K562 (cell line): ENCODE data around the gene HSD17B8. TPM values are rescaled to one million over a fixed set of nuclear protein-coding genes. Genes with fewer than 3 reads are reported as not detected.

ENCODE experiments used
- C11orf30 ChIP-seq: fragments of 450-650 bp; IDR thresholded peaks from 2 replicates; pipeline ENCODE4 v1.6.1; 2016; ENCODE audit warnings: low read depth, mild to moderate bottlenecking
- EHMT2 ChIP-seq: fragments of 450-650 bp; IDR thresholded peaks from 2 replicates; pipeline ENCODE4 v1.6.1; 2018; ENCODE audit warnings: antibody characterized with exemption
- FOXA3 ChIP-seq, 2 experiments: fragments of 450-650 bp in 1 of 2; sonication (generic) in 1 of 2; formaldehyde crosslinking; IDR thresholded peaks in 1 of 2; conservative IDR thresholded peaks in 1 of 2; 2 replicates each; pipeline versions ENCODE4 v1.4.0 to v1.8.0; 2020 to 2022; ENCODE audit warnings: mild to moderate bottlenecking in 2 of 2, missing genetic modification reagents in 1 of 2
- FOXK1 ChIP-seq: sonication (generic); formaldehyde crosslinking; IDR thresholded peaks from 2 replicates; pipeline ENCODE4 v1.8.0; 2022; ENCODE audit warnings: missing genetic modification reagents, mild to moderate bottlenecking, borderline replicate concordance
- GTF2E2 ChIP-seq: fragments of 200-800 bp; sonication (Bioruptor generic); IDR thresholded peaks from 2 replicates; pipeline ENCODE4 v1.6.1; 2016; ENCODE audit warnings: missing genetic modification characterization, missing compliant biosample characterization
- POLR2AphosphoS2 ChIP-seq: IDR thresholded peaks from 2 replicates; pipeline ENCODE4 v1.6.1; 2012; ENCODE audit warnings: low read length, improper control_type of control experiment
- SP1 ChIP-seq: sonication (generic); formaldehyde crosslinking; IDR thresholded peaks from 2 replicates; pipeline ENCODE4 v1.8.1; 2022; ENCODE audit warnings: mild to moderate bottlenecking, missing genetic modification reagents
- ZNF12 ChIP-seq: sonication (generic); formaldehyde crosslinking; IDR thresholded peaks from 2 replicates; pipeline ENCODE4 v1.4.0; 2020; ENCODE audit warnings: mild to moderate bottlenecking, missing genetic modification reagents
- ZNF253 ChIP-seq: fragments of 250-450 bp; sonication (Bioruptor Pico); conservative IDR thresholded peaks from 2 replicates; pipeline ENCODE4 v1.6.1; 2021; ENCODE audit warnings: mild to moderate bottlenecking
- ZNF699 ChIP-seq: fragments of 250-450 bp; sonication (Bioruptor Pico); IDR thresholded peaks from 2 replicates; pipeline ENCODE4 v1.8.0; 2021; ENCODE audit warnings: mild to moderate bottlenecking, moderate library complexity; ENCODE audit not compliant: insufficient replicate concordance
- ZNF778 ChIP-seq: fragments of 450-650 bp; formaldehyde crosslinking; IDR thresholded peaks from 2 replicates; pipeline ENCODE4 v1.4.0; 2020; ENCODE audit warnings: mild to moderate bottlenecking, moderate library complexity
- ZNF830 ChIP-seq: fragments of 250-450 bp; sonication (Bioruptor Pico); IDR thresholded peaks from 2 replicates; pipeline ENCODE4 v1.5.0; 2021; ENCODE audit warnings: mild to moderate bottlenecking
- polyA plus RNA-seq, 8 experiments: library from polyadenylated mRNA; depleted of rRNA in 4 of 8; stranded (reverse) in 5 of 8; unstranded in 3 of 8; fragments of >200 nt; fragmentation: Nextera tagmentation in 2 of 8; fragmentation: Illumina TruSeq in 1 of 8; extraction: Ambion mirVana in 2 of 8; extraction: Trizol in 1 of 8; gene quantifications; 2 replicates each; pipeline versions ENCODE4 v1.2.1 to v1.2.3, GENCODE V29; 2011 to 2014; ENCODE audit warnings: inconsistent platforms in 1 of 8, missing spikeins in 1 of 8
- total RNA-seq, 7 experiments: library from RNA; depleted of rRNA in 6 of 7; stranded (reverse); fragments of >200 nt in 6 of 7; fragmentation: Illumina TruSeq in 2 of 7; extraction: Trizol in 2 of 7; gene quantifications; 2 replicates each; pipeline versions ENCODE4 v1.2.1 to v1.2.3, GENCODE V29; 2011 to 2021; ENCODE audit warnings: low replicate concordance in 1 of 7
- TF ChIP-seq, protein P1 (sequence below): fragments of 450-650 bp; formaldehyde crosslinking; IDR thresholded peaks from 2 replicates; pipeline ENCODE4 v1.4.0; 2022; ENCODE audit warnings: mild to moderate bottlenecking, moderate library complexity
- TF ChIP-seq, protein P2 (sequence below): fragments of 250-450 bp; sonication (Bioruptor Pico); IDR thresholded peaks from 2 replicates; pipeline ENCODE4 v1.8.0; 2022; ENCODE audit warnings: inconsistent platforms, mild to moderate bottlenecking, moderate library complexity, borderline replicate concordance
- TF ChIP-seq, protein P3 (sequence below): fragments of 250-450 bp; sonication (Bioruptor Pico); IDR thresholded peaks from 2 replicates; pipeline ENCODE4 v1.5.0; 2021
- TF ChIP-seq, protein P4 (sequence below): IDR thresholded peaks from 3 replicates; pipeline ENCODE4 v1.6.1; 2011; ENCODE audit warnings: borderline replicate concordance, mild to moderate bottlenecking, moderate library complexity; ENCODE audit not compliant: insufficient read length; ENCODE audit errors: extremely low read depth
- TF ChIP-seq, protein P5 (sequence below): sonication (generic); formaldehyde crosslinking; IDR thresholded peaks from 2 replicates; pipeline ENCODE4 v1.8.0; 2022; ENCODE audit warnings: mild to moderate bottlenecking, missing genetic modification reagents

Gene HSD17B8
- total and polyA plus RNA-seq, 9 of the 15 experiments (the other 6 are each of a cell fraction or from before 2014, with no cell fraction given): 3.7 to 35.2 (median 14.2) TPM

DNA sequence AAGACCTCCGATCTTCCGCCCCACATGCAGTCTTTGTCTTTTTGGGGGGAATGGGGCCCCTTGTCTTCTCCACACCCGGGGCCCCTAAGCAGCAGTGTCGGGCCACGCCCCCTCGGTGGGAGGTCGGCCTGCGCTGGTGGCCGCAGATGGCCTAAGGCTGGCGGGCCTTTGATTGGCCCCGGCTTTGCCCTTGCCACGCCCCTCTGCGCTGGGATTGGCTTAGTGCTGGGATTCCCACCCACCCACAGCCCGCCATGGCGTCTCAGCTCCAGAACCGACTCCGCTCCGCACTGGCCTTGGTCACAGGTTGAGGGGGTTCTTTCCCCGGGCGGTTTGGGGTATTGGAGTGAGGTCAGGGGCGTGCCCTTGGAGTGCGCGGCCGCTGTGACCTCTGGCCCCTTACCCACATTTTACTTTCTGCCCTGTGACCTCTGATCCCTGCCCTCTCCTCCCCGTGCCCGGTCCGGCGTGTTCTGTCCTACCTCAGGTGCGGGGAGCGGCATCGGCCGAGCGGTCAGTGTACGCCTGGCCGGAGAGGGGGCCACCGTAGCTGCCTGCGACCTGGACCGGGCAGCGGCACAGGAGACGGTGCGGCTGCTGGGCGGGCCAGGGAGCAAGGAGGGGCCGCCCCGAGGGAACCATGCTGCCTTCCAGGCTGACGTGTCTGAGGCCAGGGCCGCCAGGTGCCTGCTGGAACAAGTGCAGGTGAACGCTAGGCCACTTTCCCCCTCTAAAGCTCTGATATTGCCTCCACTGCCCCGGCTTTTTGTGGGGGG lies at the start of gene HSD17B8 (continued):
- TF ChIP-seq POLR2AphosphoS2: peak; percentile 99
- TF ChIP-seq GTF2E2 (tag): no peak
- no peak for TF ChIP-seq ZNF699
- TF ChIP-seq, protein P1, sequence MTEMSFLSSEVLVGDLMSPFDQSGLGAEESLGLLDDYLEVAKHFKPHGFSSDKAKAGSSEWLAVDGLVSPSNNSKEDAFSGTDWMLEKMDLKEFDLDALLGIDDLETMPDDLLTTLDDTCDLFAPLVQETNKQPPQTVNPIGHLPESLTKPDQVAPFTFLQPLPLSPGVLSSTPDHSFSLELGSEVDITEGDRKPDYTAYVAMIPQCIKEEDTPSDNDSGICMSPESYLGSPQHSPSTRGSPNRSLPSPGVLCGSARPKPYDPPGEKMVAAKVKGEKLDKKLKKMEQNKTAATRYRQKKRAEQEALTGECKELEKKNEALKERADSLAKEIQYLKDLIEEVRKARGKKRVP (CRISPR knock-in tag): no peak; the same call in 1 of the 2 replicates
- TF ChIP-seq, protein P2, sequence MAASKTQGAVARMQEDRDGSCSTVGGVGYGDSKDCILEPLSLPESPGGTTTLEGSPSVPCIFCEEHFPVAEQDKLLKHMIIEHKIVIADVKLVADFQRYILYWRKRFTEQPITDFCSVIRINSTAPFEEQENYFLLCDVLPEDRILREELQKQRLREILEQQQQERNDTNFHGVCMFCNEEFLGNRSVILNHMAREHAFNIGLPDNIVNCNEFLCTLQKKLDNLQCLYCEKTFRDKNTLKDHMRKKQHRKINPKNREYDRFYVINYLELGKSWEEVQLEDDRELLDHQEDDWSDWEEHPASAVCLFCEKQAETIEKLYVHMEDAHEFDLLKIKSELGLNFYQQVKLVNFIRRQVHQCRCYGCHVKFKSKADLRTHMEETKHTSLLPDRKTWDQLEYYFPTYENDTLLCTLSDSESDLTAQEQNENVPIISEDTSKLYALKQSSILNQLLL (CRISPR knock-in tag): no peak
- TF ChIP-seq SP1 (CRISPR knock-in tag): peak; percentile 91
- TF ChIP-seq EHMT2: no peak
- TF ChIP-seq, protein P3, sequence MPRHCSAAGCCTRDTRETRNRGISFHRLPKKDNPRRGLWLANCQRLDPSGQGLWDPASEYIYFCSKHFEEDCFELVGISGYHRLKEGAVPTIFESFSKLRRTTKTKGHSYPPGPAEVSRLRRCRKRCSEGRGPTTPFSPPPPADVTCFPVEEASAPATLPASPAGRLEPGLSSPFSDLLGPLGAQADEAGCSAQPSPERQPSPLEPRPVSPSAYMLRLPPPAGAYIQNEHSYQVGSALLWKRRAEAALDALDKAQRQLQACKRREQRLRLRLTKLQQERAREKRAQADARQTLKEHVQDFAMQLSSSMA (CRISPR knock-in tag): peak; percentile 79; the same call in 1 of the 2 replicates
- TF ChIP-seq FOXK1 (CRISPR knock-in tag): no peak
- TF ChIP-seq ZNF778 (CRISPR knock-in tag): no peak
- no peak for TF ChIP-seq FOXA3 (CRISPR knock-in tag; conservative IDR thresholded peaks at IDR 0.05 in 1 of 2, IDR thresholded peaks at IDR 0.05 in 1 of 2)
- TF ChIP-seq ZNF253 (CRISPR knock-in tag): peak; percentile 72; the same call in 1 of the 2 replicates
- 0 out of 2 replicates have a peak, but pooled peaks have one; percentile 93 for TF ChIP-seq ZNF830
- TF ChIP-seq, protein P4, sequence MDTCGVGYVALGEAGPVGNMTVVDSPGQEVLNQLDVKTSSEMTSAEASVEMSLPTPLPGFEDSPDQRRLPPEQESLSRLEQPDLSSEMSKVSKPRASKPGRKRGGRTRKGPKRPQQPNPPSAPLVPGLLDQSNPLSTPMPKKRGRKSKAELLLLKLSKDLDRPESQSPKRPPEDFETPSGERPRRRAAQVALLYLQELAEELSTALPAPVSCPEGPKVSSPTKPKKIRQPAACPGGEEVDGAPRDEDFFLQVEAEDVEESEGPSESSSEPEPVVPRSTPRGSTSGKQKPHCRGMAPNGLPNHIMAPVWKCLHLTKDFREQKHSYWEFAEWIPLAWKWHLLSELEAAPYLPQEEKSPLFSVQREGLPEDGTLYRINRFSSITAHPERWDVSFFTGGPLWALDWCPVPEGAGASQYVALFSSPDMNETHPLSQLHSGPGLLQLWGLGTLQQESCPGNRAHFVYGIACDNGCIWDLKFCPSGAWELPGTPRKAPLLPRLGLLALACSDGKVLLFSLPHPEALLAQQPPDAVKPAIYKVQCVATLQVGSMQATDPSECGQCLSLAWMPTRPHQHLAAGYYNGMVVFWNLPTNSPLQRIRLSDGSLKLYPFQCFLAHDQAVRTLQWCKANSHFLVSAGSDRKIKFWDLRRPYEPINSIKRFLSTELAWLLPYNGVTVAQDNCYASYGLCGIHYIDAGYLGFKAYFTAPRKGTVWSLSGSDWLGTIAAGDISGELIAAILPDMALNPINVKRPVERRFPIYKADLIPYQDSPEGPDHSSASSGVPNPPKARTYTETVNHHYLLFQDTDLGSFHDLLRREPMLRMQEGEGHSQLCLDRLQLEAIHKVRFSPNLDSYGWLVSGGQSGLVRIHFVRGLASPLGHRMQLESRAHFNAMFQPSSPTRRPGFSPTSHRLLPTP: no peak
- TF ChIP-seq, protein P5, sequence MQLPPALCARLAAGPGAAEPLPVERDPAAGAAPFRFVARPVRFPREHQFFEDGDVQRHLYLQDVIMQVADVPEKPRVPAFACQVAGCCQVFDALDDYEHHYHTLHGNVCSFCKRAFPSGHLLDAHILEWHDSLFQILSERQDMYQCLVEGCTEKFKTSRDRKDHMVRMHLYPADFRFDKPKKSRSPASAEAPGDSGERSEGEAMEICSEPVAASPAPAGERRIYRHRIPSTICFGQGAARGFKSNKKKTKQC: no peak; the same call in none of the 2 replicates
- peak; percentile 46 for TF ChIP-seq C11orf30
- TF ChIP-seq ZNF12 (CRISPR knock-in tag): no peak
